ENCODE data around the gene DNAL4. TPM values are rescaled to one million over a fixed set of nuclear protein-coding genes. Genes with fewer than 3 reads are reported as not detected.
A peak's percentile ranks its signal among the peaks of the same experiment; 100 is the strongest.

Gene DNAL4
- total RNA-seq, 6 experiments from 2014 or later: 8.6 to 11.5 (median 9.8) TPM

- TF ChIP-seq CTCF (IDR thresholded peaks at IDR 0.05): no peak
- H3K27me3 Mint-ChIP-seq (ENCODE audit: insufficient read depth): peaks cover 41% of the 10 kb centered on the region
- DNase-seq: no peak
- peaks cover 16% of the 10 kb centered on the region for H3K4me1 Mint-ChIP-seq (ENCODE audit: low read depth)
- H3K9me3 Mint-ChIP-seq: no peaks in the 10 kb centered on the region
- no peak overlapping the region for H3K27ac Mint-ChIP-seq
- H3K36me3 Mint-ChIP-seq (ENCODE audit: low read depth): no peaks in the 10 kb centered on the region
- H3K4me3 Mint-ChIP-seq: no peak overlapping the region
Measured at GRCh38 chr22:38840129-38840528, 46.2 kb upstream of the DNAL4 start.

GRCh38 chr22:38839686-38840085 is 45.7 kb upstream of the DNAL4 start:
- no peak for TF ChIP-seq CTCF (IDR thresholded peaks at IDR 0.05)

GRCh38 chr22:38837414-38837928 is 43.5 kb upstream of the DNAL4 start:
- no peak for TF ChIP-seq CTCF (IDR thresholded peaks at IDR 0.05)
- DNase-seq: no peak
- Mint-ChIP-seq H3K4me3 (no peak overlapping the region), H3K27ac (no peak overlapping the region), H3K4me1 (ENCODE audit: low read depth) (peaks cover 12% of the 10 kb centered on the region), H3K9me3 (no peaks in the 10 kb centered on the region), H3K27me3 (ENCODE audit: insufficient read depth) (peaks cover 31% of the 10 kb centered on the region), H3K36me3 (ENCODE audit: low read depth) (no peaks in the 10 kb centered on the region)

More at GRCh38 chr22:38839686-38840085, 45.7 kb upstream of the DNAL4 start:
- Mint-ChIP-seq H3K27me3 (ENCODE audit: insufficient read depth) (peaks cover 38% of the 10 kb centered on the region), H3K4me1 (ENCODE audit: low read depth) (peaks cover 16% of the 10 kb centered on the region), H3K27ac (no peak overlapping the region), H3K36me3 (ENCODE audit: low read depth) (no peaks in the 10 kb centered on the region), H3K4me3 (no peak overlapping the region), H3K9me3 (no peaks in the 10 kb centered on the region)
- DNase-seq: no peak

- no peaks in the 10 kb centered on the region for H3K36me3 Mint-ChIP-seq (ENCODE audit: low read depth)
- DNase-seq: peak; percentile 74
Measured at GRCh38 chr22:38835888-38836301, 42.0 kb upstream of the DNAL4 start.

GRCh38 chr22:38834991-38835390 is 41.0 kb upstream of the DNAL4 start:
- Mint-ChIP-seq H3K9me3 (no peaks in the 10 kb centered on the region), H3K36me3 (ENCODE audit: low read depth) (no peaks in the 10 kb centered on the region), H3K4me1 (ENCODE audit: low read depth) (peaks cover 20% of the 10 kb centered on the region), H3K4me3 (no peak overlapping the region), H3K27ac (no peak overlapping the region), H3K27me3 (ENCODE audit: insufficient read depth) (peaks cover 15% of the 10 kb centered on the region)
- no peak for DNase-seq
- TF ChIP-seq CTCF (IDR thresholded peaks at IDR 0.05): no peak

More at GRCh38 chr22:38835888-38836301, 42.0 kb upstream of the DNAL4 start:
- Mint-ChIP-seq H3K4me1 (ENCODE audit: low read depth) (peaks cover 20% of the 10 kb centered on the region), H3K4me3 (peak overlapping the region; percentile 47), H3K27ac (no peak overlapping the region), H3K9me3 (no peaks in the 10 kb centered on the region), H3K27me3 (ENCODE audit: insufficient read depth) (peaks cover 22% of the 10 kb centered on the region)
- no peak for TF ChIP-seq CTCF (IDR thresholded peaks at IDR 0.05)

Data from HFFc6 (cell line).